SU-DHL-6 (cell line): ENCODE measurements around the gene MTHFD2.
"Not testable (repeated sequence)": the region's sequence is repeated elsewhere in the genome, so short reads cannot be mapped to it uniquely, and the experiment has no call there.

Experiments
- H2AFZ ChIP-seq: fragments of 200-600 bp; sonication (generic); 2 replicates; pipeline ENCODE4 v1.6.1; 2014; ENCODE audit warnings: low read depth, mild to moderate bottlenecking, moderate library complexity, mixed read lengths, antibody characterized with exemption, low read length; ENCODE audit not compliant: severe bottlenecking
- H3F3A ChIP-seq: fragments of 200-600 bp; shearing (Covaris generic); 2 replicates; pipeline ENCODE4 v1.6.0; 2016; ENCODE audit warnings: antibody characterized with exemption, mild to moderate bottlenecking; ENCODE audit not compliant: insufficient read depth
- H3K27ac ChIP-seq: fragments of 200-600 bp; sonication (generic); 2 replicates; pipeline ENCODE4 v1.5.1; 2016; ENCODE audit warnings: low read depth, mild to moderate bottlenecking, low read length, moderate library complexity, mixed read lengths
- H3K27me3 ChIP-seq: fragments of 200-600 bp; sonication (generic), shearing (Covaris generic); 2 replicates; pipeline ENCODE4 v1.6.0; 2014; ENCODE audit warnings: mild to moderate bottlenecking, low read length
- H3K36me3 ChIP-seq: fragments of 200-600 bp; sonication (generic); 2 replicates; pipeline ENCODE4 v1.6.1; 2014; ENCODE audit warnings: mild to moderate bottlenecking, low read length, mixed read lengths
- H3K4me2 ChIP-seq: fragments of 300-600, 200-600 bp; shearing (Covaris generic), sonication (generic); 2 replicates; pipeline ENCODE4 v1.6.0; 2014; ENCODE audit warnings: low read length, low read depth, mild to moderate bottlenecking; ENCODE audit not compliant: poor library complexity, severe bottlenecking
- H3K4me3 ChIP-seq: fragments of 200-600 bp; sonication (generic); 2 replicates; pipeline ENCODE4 v1.5.1; 2014; ENCODE audit warnings: antibody characterized with exemption, low read length, mild to moderate bottlenecking, mixed read lengths; ENCODE audit not compliant: insufficient read depth, poor library complexity, severe bottlenecking
- H3K79me2 ChIP-seq: fragments of 200-600 bp; sonication (generic); 2 replicates; pipeline ENCODE4 v1.6.1; 2014; ENCODE audit warnings: mild to moderate bottlenecking, low read length, moderate library complexity; ENCODE audit not compliant: insufficient read depth
- H3K9ac ChIP-seq: fragments of 200-600 bp; sonication (generic); 2 replicates; pipeline ENCODE4 v1.7.0; 2014; ENCODE audit warnings: mild to moderate bottlenecking, low read length
- H3K9me2 ChIP-seq: fragments of 200-600 bp; sonication (generic); replicated peaks from 2 replicates; pipeline ENCODE4 v1.6.1; 2014; ENCODE audit warnings: low read length; ENCODE audit not compliant: insufficient read depth
- H3K9me3 ChIP-seq: fragments of 200-600 bp; sonication (generic); 2 replicates; pipeline ENCODE4 v1.6.1; 2014; ENCODE audit warnings: low read length, mixed read lengths; ENCODE audit not compliant: insufficient read depth
- H4K20me1 ChIP-seq: fragments of 200-600 bp; sonication (generic); 2 replicates; pipeline ENCODE4 v1.6.1; 2014; ENCODE audit warnings: low read depth, mild to moderate bottlenecking, antibody characterized with exemption, low read length, moderate library complexity, mixed read lengths
- CTCF ChIP-seq: fragments of 200-600 bp; sonication (generic); IDR thresholded peaks from one replicate; pipeline ENCODE4 v1.5.1; 2017; ENCODE audit warnings: antibody characterized with exemption, mild to moderate bottlenecking, low read length, moderate library complexity; ENCODE audit not compliant: insufficient read depth, poor library complexity, severe bottlenecking
- EZH2phosphoT487 ChIP-seq: fragments of 200-600 bp; sonication (generic), shearing (Covaris generic); conservative IDR thresholded peaks from 2 replicates; pipeline ENCODE4 v1.6.1; 2018; ENCODE audit warnings: mild to moderate bottlenecking, antibody characterized with exemption, low read length, moderate library complexity, mixed read lengths

Gene MTHFD2

GRCh38 chr2:74206180-74206688 is 7.8 kb downstream of the MTHFD2 start:
- peaks cover 6% of the 10 kb centered on the region; the same call in 1 of the 2 replicates for H3F3A ChIP-seq
- H2AFZ ChIP-seq: no peak overlapping the region
- no peak overlapping the region for H3K4me2 ChIP-seq
- H3K9ac ChIP-seq: no peak overlapping the region
- no peak overlapping the region for H3K4me3 ChIP-seq
- no peaks in the 10 kb centered on the region for H3K27me3 ChIP-seq
- H3K36me3 ChIP-seq: peaks cover 32% of the 10 kb centered on the region
- H4K20me1 ChIP-seq: peaks cover 16% of the 10 kb centered on the region; the same call in 1 of the 2 replicates
- no peaks in the 10 kb centered on the region for H3K9me2 ChIP-seq
- no peaks in the 10 kb centered on the region for H3K9me3 ChIP-seq
- TF ChIP-seq CTCF (no peak), EZH2phosphoT487 (no peak)
- no peak overlapping the region for H3K27ac ChIP-seq
- H3K79me2 ChIP-seq: peaks cover 72% of the 10 kb centered on the region

GRCh38 chr2:74212702-74213410 is 14.4 kb downstream of the MTHFD2 start:
- no peak overlapping the region for H3K27ac ChIP-seq
- H4K20me1 ChIP-seq: no peaks in the 10 kb centered on the region
- H3K4me3 ChIP-seq: no peak overlapping the region
- TF ChIP-seq CTCF (no peak), EZH2phosphoT487 (no peak)
- peaks cover 6% of the 10 kb centered on the region; the same call in 1 of the 2 replicates for H3K79me2 ChIP-seq
- H3F3A ChIP-seq: peaks cover 10% of the 10 kb centered on the region; the same call in 1 of the 2 replicates
- H3K9me2 ChIP-seq: no peaks in the 10 kb centered on the region
- H3K27me3 ChIP-seq: no peaks in the 10 kb centered on the region
- H3K9ac ChIP-seq: no peak overlapping the region
- H3K9me3 ChIP-seq: no peaks in the 10 kb centered on the region
- H2AFZ ChIP-seq: no peak overlapping the region
- peaks cover 61% of the 10 kb centered on the region for H3K36me3 ChIP-seq
- H3K4me2 ChIP-seq: no peak overlapping the region

- H3K9me2 ChIP-seq, H4K20me1 ChIP-seq, H3K27me3 ChIP-seq, H3K9ac ChIP-seq, H2AFZ ChIP-seq, H3K4me3 ChIP-seq, H3K27ac ChIP-seq, H3K4me2 ChIP-seq, H3K9me3 ChIP-seq, H3K79me2 ChIP-seq, H3F3A ChIP-seq: not testable (repeated sequence)
- peaks cover 46% of the 10 kb centered on the region for H3K36me3 ChIP-seq
Measured at GRCh38 chr2:74215771-74216170, 17.4 kb downstream of the MTHFD2 start.

GRCh38 chr2:74216642-74217041 is 18.2 kb downstream of the MTHFD2 start:
- H3K9me2 ChIP-seq: no peaks in the 10 kb centered on the region
- H3K27ac ChIP-seq: no peak overlapping the region
- no peaks in the 10 kb centered on the region; the same call in 1 of the 2 replicates for H3K79me2 ChIP-seq
- H3K9ac ChIP-seq: no peak overlapping the region
- H3K4me3 ChIP-seq: no peak overlapping the region
- peaks cover 4% of the 10 kb centered on the region; the same call in 1 of the 2 replicates for H3F3A ChIP-seq
- TF ChIP-seq EZH2phosphoT487 (no peak), CTCF (no peak)
- peaks cover 39% of the 10 kb centered on the region for H3K36me3 ChIP-seq
- no peaks in the 10 kb centered on the region for H4K20me1 ChIP-seq
- H3K9me3 ChIP-seq: no peaks in the 10 kb centered on the region
- H2AFZ ChIP-seq: no peak overlapping the region
- H3K4me2 ChIP-seq: no peak overlapping the region
- no peaks in the 10 kb centered on the region for H3K27me3 ChIP-seq
